A549 (cell line): Measurements from ENCODE around the gene VWA8. TPM values are rescaled to one million over a fixed set of nuclear protein-coding genes. Genes with fewer than 3 reads are reported as not detected.

ENCODE experiments used
- ATAC-seq, 2 experiments: fragments of 200-7000 bp in 1 of 2; fragments of >200 bp in 1 of 2; cut with Nextera tagmentation in 1 of 2; cut with Tn5 transposase in 1 of 2; 3 replicates each; pipeline versions ENCODE4 v1.8.0 to v1.9.1; 2018 to 2020; ENCODE audit warnings: mild to moderate bottlenecking in 1 of 2, moderate library complexity in 1 of 2
- CTCF ChIA-PET: fragments of 300-600 bp; sonication (Branson Sonifier 250); formaldehyde crosslinking; extraction: SDS; loops from one replicate; lab custom pipeline; 2021; ENCODE audit warnings: antibody characterized with exemption, inconsistent platforms; lab: Yijun Ruan, JAX
- POLR2A ChIA-PET: fragments of 350-600 bp; formaldehyde crosslinking; extraction: SDS; loops from one replicate; lab custom pipeline; 2021; ENCODE audit warnings: antibody characterized with exemption, inconsistent platforms; lab: Yijun Ruan, JAX
- DNase-seq, 2 experiments: peaks; one replicate each; pipeline versions ENCODE4 v3.0.0 to v3.0.0-alpha.2; 2011 to 2016; ENCODE audit warnings: low read depth in 1 of 2, low spot score in 1 of 2
- FAIRE-seq: peaks from 2 replicates; lab custom pipeline; 2011; peaks lifted over from hg19 to GRCh38; lab: Jason Lieb, UNC
- H3K27ac ChIP-seq, 2 experiments: fragments of >200 bp; sonication (Bioruptor Twin); formaldehyde crosslinking; 3 replicates each; pipeline ENCODE4 v1.5.1; 2016 to 2017
- H3K4me1 ChIP-seq: fragments of >200 bp; sonication (Bioruptor Twin); formaldehyde crosslinking; 3 replicates; pipeline ENCODE4 v1.6.1; 2016
- H3K4me2 ChIP-seq: fragments of >200 bp; sonication (Bioruptor Twin); formaldehyde crosslinking; 3 replicates; pipeline ENCODE4 v1.6.1; 2016
- H3K4me3 ChIP-seq: fragments of >200 bp; sonication (Bioruptor Twin); formaldehyde crosslinking; 3 replicates; pipeline ENCODE4 v1.5.1; 2016
- H3K9me3 ChIP-seq: fragments of >200 bp; sonication (Bioruptor Twin); formaldehyde crosslinking; 3 replicates; pipeline ENCODE4 v1.6.1; 2016
- BHLHE40 ChIP-seq: IDR thresholded peaks from 2 replicates; pipeline ENCODE4 v1.6.1; 2012; ENCODE audit warnings: low read depth, low read length, inconsistent platforms
- CBX2 ChIP-seq: fragments of 200-600 bp; sonication (generic); IDR thresholded peaks from 2 replicates; pipeline ENCODE4 v1.6.1; 2016; ENCODE audit warnings: low read depth, mild to moderate bottlenecking, borderline replicate concordance
- CHD2 ChIP-seq: fragments of 150-350 bp; IDR thresholded peaks from 2 replicates; pipeline ENCODE4 v1.6.1; 2014; ENCODE audit warnings: low read length; ENCODE audit not compliant: partially characterized antibody
- ESRRA ChIP-seq: fragments of 150-350 bp; IDR thresholded peaks from 2 replicates; pipeline ENCODE4 v1.6.1; 2014; ENCODE audit warnings: mild to moderate bottlenecking, low read length, borderline replicate concordance
- FOSL2 ChIP-seq, 2 experiments: fragments of 450-650 bp in 1 of 2; fragments of >200 bp in 1 of 2; sonication (Bioruptor Twin) in 1 of 2; formaldehyde crosslinking; IDR thresholded peaks; 2 replicates each; pipeline versions ENCODE4 v1.5.0 to v1.6.1; 2016 to 2020; ENCODE audit warnings: mild to moderate bottlenecking in 1 of 2, moderate library complexity in 1 of 2
- FOXS1 ChIP-seq: fragments of 250-450 bp; sonication (Bioruptor Pico); IDR thresholded peaks from 2 replicates; pipeline ENCODE4 v1.5.0; 2020; ENCODE audit warnings: mild to moderate bottlenecking, moderate library complexity
- HOXB13 ChIP-seq: fragments of 250-450 bp; sonication (Bioruptor Pico); IDR thresholded peaks from 2 replicates; pipeline ENCODE4 v1.5.0; 2020; ENCODE audit warnings: low read depth, mild to moderate bottlenecking, moderate library complexity
- JUNB ChIP-seq: fragments of >200 bp; sonication (Bioruptor Twin); formaldehyde crosslinking; IDR thresholded peaks from 2 replicates; pipeline ENCODE4 v1.6.1; 2016
- MAZ ChIP-seq: fragments of 150-350 bp; IDR thresholded peaks from 2 replicates; pipeline ENCODE4 v1.6.1; 2014; ENCODE audit warnings: antibody characterized with exemption, low read depth, low read length, borderline replicate concordance
- NPAS2 ChIP-seq: fragments of 250-450 bp; sonication (Bioruptor Pico); IDR thresholded peaks from 2 replicates; pipeline ENCODE4 v1.8.0; 2022; ENCODE audit warnings: mild to moderate bottlenecking, moderate library complexity, borderline replicate concordance
- POLR2A ChIP-seq: IDR thresholded peaks from 2 replicates; pipeline ENCODE4 v1.6.1; 2012; ENCODE audit warnings: mild to moderate bottlenecking, low read length
- POLR2AphosphoS2 ChIP-seq: conservative IDR thresholded peaks from 2 replicates; pipeline ENCODE4 v1.6.1; 2012; ENCODE audit warnings: low read length, improper control_type of control experiment, inconsistent platforms
- RARB ChIP-seq: fragments of 250-450 bp; sonication (Bioruptor Pico); IDR thresholded peaks from 2 replicates; pipeline ENCODE4 v1.8.0; 2021; ENCODE audit warnings: mild to moderate bottlenecking, moderate library complexity
- RCOR1 ChIP-seq: fragments of 150-350 bp; IDR thresholded peaks from 2 replicates; pipeline ENCODE4 v1.6.1; 2014; ENCODE audit warnings: antibody characterized with exemption, low read length, low read depth
- SMC3 ChIP-seq: fragments of >200 bp; sonication (Bioruptor Twin); formaldehyde crosslinking; IDR thresholded peaks from 3 replicates; pipeline ENCODE4 v1.6.1; 2018; ENCODE audit warnings: inconsistent platforms
- ZNF302 ChIP-seq: fragments of 250-450 bp; sonication (Bioruptor Pico); IDR thresholded peaks from 2 replicates; pipeline ENCODE4 v1.9.0; 2021; ENCODE audit warnings: inconsistent platforms, mild to moderate bottlenecking, moderate library complexity
- WGBS: methylation state at CpG from one replicate; pipeline ENCODE4 v1.1.6; 2017; ENCODE audit errors: missing lambda C conversion rate; 5-methylcytosine and 5-hydroxymethylcytosine counted together
- polyA plus RNA-seq, 4 experiments: library from polyadenylated mRNA; depleted of rRNA in 3 of 4; stranded (reverse); fragments of >200 nt; fragmentation: RNase III in 1 of 4; extraction: RNeasy Plus Mini Kit Qiagen cat#74134 plus additional on column Dnase treatment in 1 of 4; gene quantifications; 2 replicates in 3 of 4; 3 replicates in 1 of 4; pipeline ENCODE4 v1.2.3, GENCODE V29; 2011 to 2017
- TF ChIP-seq, protein P1 (sequence below): fragments of >200 bp; sonication (Bioruptor Twin); formaldehyde crosslinking; IDR thresholded peaks from 3 replicates; pipeline ENCODE4 v1.6.1; 2016
- TF ChIP-seq, protein P2 (sequence below): fragments of >200 bp; sonication (Bioruptor Twin); formaldehyde crosslinking; IDR thresholded peaks from 3 replicates; pipeline ENCODE4 v1.5.1; 2016
- TF ChIP-seq, protein P3 (sequence below): fragments of 450-650 bp; IDR thresholded peaks from 2 replicates; pipeline ENCODE4 v1.6.1; 2014; ENCODE audit warnings: antibody characterized with exemption

VWA8 gene
- polyA plus RNA-seq, 2 of the 4 experiments (the other 2 are of a cell fraction), result 6.4 to 15.3 TPM

DNA sequence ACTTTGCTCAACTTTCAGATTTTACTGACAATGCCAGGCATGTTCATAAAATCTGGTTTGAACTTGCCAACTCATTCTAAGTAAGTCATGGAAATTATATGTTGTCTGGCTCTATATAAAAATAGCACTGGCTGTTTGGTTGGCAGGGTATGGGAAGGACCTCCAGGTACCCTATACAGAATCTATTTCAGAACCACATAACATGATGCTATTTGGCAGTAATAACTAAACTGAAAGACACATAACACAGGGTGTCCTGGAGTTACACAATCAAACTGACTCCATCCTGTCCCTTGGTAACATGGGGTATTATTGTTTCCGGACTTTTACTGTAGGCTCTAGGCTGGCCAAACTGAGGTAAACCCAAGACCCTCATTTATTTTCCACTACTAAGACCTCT is 254.8 kb downstream of the VWA8 start:
- no peak overlapping the region for H3K4me2 ChIP-seq
- no peaks in the 10 kb centered on the region for H3K9me3 ChIP-seq
- ATAC-seq (no peak), FAIRE-seq (no peak), DNase-seq (no peak)
- CTCF ChIA-PET, result no interaction called here
- H3K4me3 ChIP-seq, result no peak overlapping the region
- POLR2A ChIA-PET, result no interaction called here
- H3K4me1 ChIP-seq, result peaks cover 3% of the 10 kb centered on the region
- WGBS, result 86% methylated on average over 1 of the region's 1 CpG
- H3K27ac ChIP-seq, result no peak overlapping the region
- TF ChIP-seq RARB (CRISPR knock-in tag), result no peak
- TF ChIP-seq CHD2, result no peak
- TF ChIP-seq MAZ, result no peak
- no peak for TF ChIP-seq ZNF302
- TF ChIP-seq RCOR1, result no peak
- no peak for TF ChIP-seq HOXB13
- TF ChIP-seq, protein P1, sequence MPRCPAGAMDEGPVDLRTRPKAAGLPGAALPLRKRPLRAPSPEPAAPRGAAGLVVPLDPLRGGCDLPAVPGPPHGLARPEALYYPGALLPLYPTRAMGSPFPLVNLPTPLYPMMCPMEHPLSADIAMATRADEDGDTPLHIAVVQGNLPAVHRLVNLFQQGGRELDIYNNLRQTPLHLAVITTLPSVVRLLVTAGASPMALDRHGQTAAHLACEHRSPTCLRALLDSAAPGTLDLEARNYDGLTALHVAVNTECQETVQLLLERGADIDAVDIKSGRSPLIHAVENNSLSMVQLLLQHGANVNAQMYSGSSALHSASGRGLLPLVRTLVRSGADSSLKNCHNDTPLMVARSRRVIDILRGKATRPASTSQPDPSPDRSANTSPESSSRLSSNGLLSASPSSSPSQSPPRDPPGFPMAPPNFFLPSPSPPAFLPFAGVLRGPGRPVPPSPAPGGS, result no peak

DNA sequence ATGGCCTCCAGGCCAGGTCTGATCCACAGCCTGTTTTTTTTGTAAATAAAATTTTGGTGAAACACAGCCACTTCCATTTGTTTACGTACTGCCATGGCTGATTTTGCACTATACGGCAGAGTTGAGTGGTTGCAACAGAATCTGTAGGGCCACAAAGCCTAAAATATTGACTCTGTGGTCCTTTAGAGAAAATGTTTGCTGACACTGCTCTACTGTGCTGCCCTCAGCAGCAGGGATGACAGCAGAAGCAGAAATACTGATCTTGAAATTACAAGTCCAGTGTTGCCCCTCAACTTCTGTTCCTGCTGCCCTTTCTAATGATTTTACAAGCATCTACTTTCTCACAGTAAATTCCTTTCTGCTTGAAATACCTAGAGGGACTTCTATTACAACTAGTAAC is 258.4 kb downstream of the VWA8 start:
- Histone ChIP-seq H3K4me3 (no peak overlapping the region), H3K27ac (no peak overlapping the region), H3K4me1 (peaks cover 28% of the 10 kb centered on the region), H3K9me3 (no peaks in the 10 kb centered on the region), H3K4me2 (no peak overlapping the region)
- ChIA-PET POLR2A (no interaction called here), CTCF (no interaction called here)
- no peak for ATAC-seq
- DNase-seq, result no peak
- TF ChIP-seq RCOR1, result no peak
- TF ChIP-seq RARB (CRISPR knock-in tag), result no peak
- TF ChIP-seq NPAS2 (CRISPR knock-in tag), result no peak
- no peak for TF ChIP-seq SMC3
- TF ChIP-seq ESRRA, result no peak
- TF ChIP-seq FOXS1 (CRISPR knock-in tag), result no peak
- TF ChIP-seq CBX2, result no peak
- TF ChIP-seq, protein P2, sequence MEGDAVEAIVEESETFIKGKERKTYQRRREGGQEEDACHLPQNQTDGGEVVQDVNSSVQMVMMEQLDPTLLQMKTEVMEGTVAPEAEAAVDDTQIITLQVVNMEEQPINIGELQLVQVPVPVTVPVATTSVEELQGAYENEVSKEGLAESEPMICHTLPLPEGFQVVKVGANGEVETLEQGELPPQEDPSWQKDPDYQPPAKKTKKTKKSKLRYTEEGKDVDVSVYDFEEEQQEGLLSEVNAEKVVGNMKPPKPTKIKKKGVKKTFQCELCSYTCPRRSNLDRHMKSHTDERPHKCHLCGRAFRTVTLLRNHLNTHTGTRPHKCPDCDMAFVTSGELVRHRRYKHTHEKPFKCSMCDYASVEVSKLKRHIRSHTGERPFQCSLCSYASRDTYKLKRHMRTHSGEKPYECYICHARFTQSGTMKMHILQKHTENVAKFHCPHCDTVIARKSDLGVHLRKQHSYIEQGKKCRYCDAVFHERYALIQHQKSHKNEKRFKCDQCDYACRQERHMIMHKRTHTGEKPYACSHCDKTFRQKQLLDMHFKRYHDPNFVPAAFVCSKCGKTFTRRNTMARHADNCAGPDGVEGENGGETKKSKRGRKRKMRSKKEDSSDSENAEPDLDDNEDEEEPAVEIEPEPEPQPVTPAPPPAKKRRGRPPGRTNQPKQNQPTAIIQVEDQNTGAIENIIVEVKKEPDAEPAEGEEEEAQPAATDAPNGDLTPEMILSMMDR, result no peak
- WGBS, result 88% methylated on average over 2 of the region's 2 CpGs
- FAIRE-seq, result no peak

DNA sequence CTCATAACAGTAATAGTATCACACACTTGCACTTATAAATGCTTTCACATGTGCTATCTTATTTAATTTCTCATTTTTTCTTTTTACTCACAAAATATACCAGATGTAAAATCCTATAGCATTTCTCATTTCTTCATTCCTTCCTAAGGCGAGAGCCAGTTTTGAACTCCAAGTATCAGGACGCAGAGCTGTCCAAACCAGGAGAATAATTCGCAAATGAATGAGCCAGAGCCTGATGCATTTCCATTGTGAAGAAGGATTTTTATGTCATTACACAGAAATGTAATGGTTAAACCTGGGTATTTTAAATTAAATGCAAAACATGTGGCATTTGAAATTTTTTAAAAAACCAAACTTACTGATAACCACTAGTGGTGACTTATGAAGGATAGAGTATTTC is 259.2 kb downstream of the VWA8 start:
- Histone ChIP-seq H3K4me1 (peaks cover 37% of the 10 kb centered on the region), H3K27ac (no peak overlapping the region; a peak in 1 of 6 replicates), H3K4me3 (no peak overlapping the region)
- no peak for FAIRE-seq
- POLR2A ChIA-PET, result no interaction called here
- TF ChIP-seq POLR2A (no peak), POLR2AphosphoS2 (no peak)
- TF ChIP-seq, all 56 proteins: peak for 0
- no peak for DNase-seq
- CTCF ChIA-PET, result no interaction called here
- no peak for ATAC-seq
- Histone ChIP-seq H3K9me3 (no peaks in the 10 kb centered on the region), H3K4me2 (no peak overlapping the region)
- 93% methylated on average over 3 of the region's 3 CpGs for WGBS

DNA sequence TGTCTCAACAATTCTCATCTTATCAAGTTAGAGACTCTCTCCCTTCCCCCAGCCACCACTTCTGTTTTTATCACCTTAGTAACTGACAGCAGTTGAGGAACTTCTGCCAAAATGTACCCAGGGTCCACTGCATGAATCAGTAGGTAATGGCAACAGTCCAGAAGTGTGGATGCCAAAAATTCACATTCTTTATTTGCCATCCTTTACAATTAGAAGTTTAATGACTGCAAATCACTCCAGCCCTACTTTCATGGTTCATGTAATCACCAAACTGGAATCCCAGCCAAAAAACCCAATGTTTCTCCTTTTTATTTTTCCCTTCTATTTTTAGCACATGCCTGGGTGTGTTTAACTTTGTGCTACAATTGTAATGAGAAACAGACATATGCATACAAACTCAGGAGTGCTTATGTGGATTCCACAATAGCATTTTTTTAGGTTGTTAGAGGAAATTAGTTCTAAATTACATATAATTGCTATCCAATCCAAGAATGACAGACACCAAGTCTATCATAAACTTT is 260.1 kb downstream of the VWA8 start:
- peak in 1 of 2 experiments; percentile 24 for DNase-seq
- FAIRE-seq, result no peak
- Histone ChIP-seq H3K9me3 (no peaks in the 10 kb centered on the region), H3K4me3 (no peak overlapping the region), H3K4me2 (peak overlapping the region; percentile 57), H3K4me1 (peaks cover 43% of the 10 kb centered on the region), H3K27ac (peak overlapping the region in 1 of 2 experiments; percentile 35; a peak in 2 of 6 replicates)
- POLR2A ChIA-PET, result no interaction called here
- no peak for ATAC-seq
- CTCF ChIA-PET, result no interaction called here
- TF ChIP-seq JUNB, result peak; percentile 13; the same call in 1 of the 2 replicates
- TF ChIP-seq, protein P3, sequence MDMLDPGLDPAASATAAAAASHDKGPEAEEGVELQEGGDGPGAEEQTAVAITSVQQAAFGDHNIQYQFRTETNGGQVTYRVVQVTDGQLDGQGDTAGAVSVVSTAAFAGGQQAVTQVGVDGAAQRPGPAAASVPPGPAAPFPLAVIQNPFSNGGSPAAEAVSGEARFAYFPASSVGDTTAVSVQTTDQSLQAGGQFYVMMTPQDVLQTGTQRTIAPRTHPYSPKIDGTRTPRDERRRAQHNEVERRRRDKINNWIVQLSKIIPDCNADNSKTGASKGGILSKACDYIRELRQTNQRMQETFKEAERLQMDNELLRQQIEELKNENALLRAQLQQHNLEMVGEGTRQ, result no peak
- no peak for TF ChIP-seq RARB (CRISPR knock-in tag)
- TF ChIP-seq FOSL2 (IDR thresholded peaks at IDR 0.05), result no peak
- TF ChIP-seq FOSL2 (CRISPR knock-in tag; IDR thresholded peaks at IDR 0.05), result 0 out of 2 replicates have a peak, but pooled peaks have one; percentile 2
- TF ChIP-seq BHLHE40, result no peak
